Measurements from ENCODE around the gene SGTA. TPM values are rescaled to one million over a fixed set of nuclear protein-coding genes. Genes with fewer than 3 reads are reported as not detected.

SGTA gene
- total RNA-seq, 2 donors from 2014 or later: 52.3 to 60.9 TPM

- H3K9me3 ChIP-seq: no peaks in the 10 kb centered on the region
- peak within 1 kb of the TSS; percentile 83 to 97 for H3K4me3 ChIP-seq
- H3K27ac ChIP-seq: peak within 1 kb of the TSS; percentile 78 to 81
- H3K27me3 ChIP-seq: no peaks in the 10 kb centered on the region
- peak; percentile 96 for DNase-seq (ENCODE audit: low spot score)
- H3K4me1 ChIP-seq: peaks cover 0 to 46% of the 10 kb centered on the region in 2 donors
- peak in 1 of 2 donors; percentile 21 for TF ChIP-seq CTCF (IDR thresholded peaks at IDR 0.05)
- H3K36me3 ChIP-seq: peaks cover 2% of the 10 kb centered on the region
Observed at GRCh38 chr19:2785244-2785997, 2.3 kb upstream of the SGTA start, which contains the start of gene THOP1. TSS of gene THOP1 (plus strand) at chr19:2785503. CDS start at chr19:2785663, 160 bp downstream.

- Histone ChIP-seq H3K4me1 (peaks cover 0 to 61% of the 10 kb centered on the region in 2 donors), H3K4me3 (peak overlapping the region in 1 of 2 donors; percentile 100), H3K9me3 (no peaks in the 10 kb centered on the region), H3K36me3 (no peaks in the 10 kb centered on the region), H3K27me3 (no peaks in the 10 kb centered on the region), H3K27ac (peak overlapping the region; percentile 92 to 99)
- no peak for DNase-seq (ENCODE audit: low spot score)
- TF ChIP-seq CTCF (IDR thresholded peaks at IDR 0.05): no peak
Observed at GRCh38 chr19:2783781-2784145, 690 bp upstream of the SGTA start.

GRCh38 chr19:2782329-2782935, 641 bp downstream of the SGTA start:
- no peak for DNase-seq (ENCODE audit: low spot score)
- Histone ChIP-seq H3K4me1 (peaks cover 0 to 67% of the 10 kb centered on the region in 2 donors), H3K27ac (peak overlapping the region; percentile 92 to 99), H3K9me3 (no peaks in the 10 kb centered on the region), H3K36me3 (no peaks in the 10 kb centered on the region), H3K27me3 (no peaks in the 10 kb centered on the region), H3K4me3 (peak overlapping the region; percentile 98 to 100)
- TF ChIP-seq CTCF (IDR thresholded peaks at IDR 0.05): no peak

- H3K4me3 ChIP-seq: no peak overlapping the region
- no peaks in the 10 kb centered on the region for H3K27me3 ChIP-seq
- H3K9me3 ChIP-seq: no peaks in the 10 kb centered on the region
- no peak for DNase-seq (ENCODE audit: low spot score)
- no peak overlapping the region for H3K27ac ChIP-seq
- no peak for TF ChIP-seq CTCF (IDR thresholded peaks at IDR 0.05)
- peaks cover 0 to 66% of the 10 kb centered on the region in 2 donors for H3K4me1 ChIP-seq
- no peaks in the 10 kb centered on the region for H3K36me3 ChIP-seq
Observed at GRCh38 chr19:2780284-2780683, 2.8 kb downstream of the SGTA start.

GRCh38 chr19:2779121-2779740, 3.8 kb downstream of the SGTA start:
- Histone ChIP-seq H3K36me3 (no peaks in the 10 kb centered on the region), H3K27ac (peak overlapping the region in 1 of 2 donors; percentile 46), H3K4me1 (peaks cover 0 to 69% of the 10 kb centered on the region in 2 donors), H3K9me3 (no peaks in the 10 kb centered on the region), H3K4me3 (no peak overlapping the region), H3K27me3 (no peaks in the 10 kb centered on the region)
- TF ChIP-seq CTCF (IDR thresholded peaks at IDR 0.05): no peak
- DNase-seq (ENCODE audit: low spot score): no peak

All from right atrium auricular region (tissue), 2 donors.